ENCODE measurements around the gene OR4E2. TPM values are rescaled to one million over a fixed set of nuclear protein-coding genes. Genes with fewer than 3 reads are reported as not detected.

Gene OR4E2
- total RNA-seq, 1 donor from 2014 or later = not detected

DNA sequence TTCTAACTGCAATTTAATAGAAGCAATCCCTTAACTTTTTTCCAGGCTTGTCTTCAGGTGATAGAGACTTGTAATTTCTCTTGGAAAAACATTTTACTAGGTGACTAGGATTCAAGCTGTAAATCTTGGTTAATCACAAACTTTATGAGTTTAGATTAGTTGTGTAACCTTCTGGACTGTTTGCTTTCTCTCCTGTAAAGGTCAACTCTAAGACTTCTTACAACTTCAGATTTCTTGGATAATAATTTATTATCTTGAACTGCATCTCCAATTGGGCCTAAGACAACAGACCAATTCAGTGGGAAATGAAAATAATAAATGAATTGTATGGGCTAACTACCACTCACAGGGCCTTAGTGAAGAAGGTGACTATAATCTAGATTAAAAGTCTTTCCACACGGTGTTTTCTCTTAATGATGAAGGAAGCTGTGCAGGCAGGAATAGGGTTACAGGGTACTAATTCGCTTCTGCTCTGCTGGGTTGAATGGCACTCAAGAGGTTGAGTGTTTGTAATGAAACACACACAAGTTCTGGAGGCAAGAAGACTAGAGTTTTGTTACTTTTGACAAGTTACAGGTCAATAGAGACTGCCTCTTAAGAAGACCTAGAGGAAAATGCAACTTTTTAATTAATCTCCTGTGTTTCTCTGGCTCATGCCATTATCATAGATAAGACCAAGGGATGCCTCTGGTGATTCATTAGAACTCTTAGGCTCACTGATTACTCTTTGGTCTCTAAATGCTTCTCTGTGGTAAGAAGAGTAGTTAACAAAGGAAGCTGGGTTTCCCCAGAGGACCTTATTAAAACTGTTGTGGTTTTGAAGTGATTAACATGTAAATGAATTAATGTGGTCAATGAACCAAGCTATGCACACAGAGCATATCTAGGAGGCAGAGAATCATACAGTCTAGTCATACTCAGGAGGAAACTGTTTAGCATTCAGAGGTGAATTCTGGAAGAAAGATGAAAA is 50.0 kb downstream of the OR4E2 start:
- peaks cover 17% of the 10 kb centered on the region for H3K4me1 Mint-ChIP-seq (ENCODE audit: low read depth)
- intact Hi-C loops (cut with micrococcal nuclease) = no loop called here
- no peak for DNase-seq (ENCODE audit: low spot score)
- H3K27me3 Mint-ChIP-seq (ENCODE audit: low read depth) = peaks cover 17% of the 10 kb centered on the region
- no peak overlapping the region for H3K4me3 Mint-ChIP-seq (ENCODE audit: low read depth)
- no peak overlapping the region for H3K27ac Mint-ChIP-seq
- H3K9me3 Mint-ChIP-seq = no peaks in the 10 kb centered on the region
- H3K36me3 Mint-ChIP-seq (ENCODE audit: low read depth) = no peaks in the 10 kb centered on the region

- intact Hi-C loops (cut with micrococcal nuclease) = no loop called here
- Mint-ChIP-seq H3K27ac (no peak overlapping the region), H3K36me3 (ENCODE audit: low read depth) (no peaks in the 10 kb centered on the region), H3K27me3 (ENCODE audit: low read depth) (peaks cover 17% of the 10 kb centered on the region), H3K9me3 (peaks cover 3% of the 10 kb centered on the region), H3K4me1 (ENCODE audit: low read depth) (peaks cover 17% of the 10 kb centered on the region), H3K4me3 (ENCODE audit: low read depth) (no peak overlapping the region)
- no peak for DNase-seq (ENCODE audit: low spot score)
Measured at GRCh38 chr14:21704338-21704737, 50.7 kb downstream of the OR4E2 start.

DNA sequence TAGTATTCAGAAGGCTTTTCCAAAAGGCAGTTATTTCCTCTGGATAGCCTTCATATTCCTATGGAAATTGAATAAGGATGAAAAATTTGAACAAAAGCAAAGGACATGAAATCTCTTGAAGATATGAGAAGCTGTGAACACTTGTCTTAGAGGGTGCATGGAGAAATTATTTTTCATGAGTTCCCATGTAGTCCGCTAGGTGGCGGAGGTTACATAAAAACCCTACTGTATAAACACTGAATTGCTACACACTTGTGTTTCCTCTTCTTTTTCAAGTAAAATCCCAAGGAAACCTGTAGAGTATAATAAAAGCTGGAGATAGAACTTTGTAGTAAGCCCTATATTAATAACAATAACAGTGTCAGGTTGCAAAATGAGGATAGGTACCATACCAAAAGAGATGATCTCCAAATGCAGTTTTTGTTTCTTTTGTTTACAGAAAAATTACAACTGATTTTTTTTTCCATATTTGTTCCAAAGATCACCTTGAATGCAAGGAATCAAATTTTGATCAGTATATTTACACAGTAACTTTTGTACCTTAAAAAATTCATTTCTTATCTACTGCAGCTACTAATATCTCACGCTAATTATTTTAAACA is 57.8 kb downstream of the OR4E2 start:
- H3K4me3 Mint-ChIP-seq (ENCODE audit: low read depth) = no peak overlapping the region
- no peaks in the 10 kb centered on the region for H3K4me1 Mint-ChIP-seq (ENCODE audit: low read depth)
- peaks cover 17% of the 10 kb centered on the region for H3K27me3 Mint-ChIP-seq (ENCODE audit: low read depth)
- peak overlapping the region; percentile 9 for H3K27ac Mint-ChIP-seq
- H3K36me3 Mint-ChIP-seq (ENCODE audit: low read depth) = no peaks in the 10 kb centered on the region
- DNase-seq (ENCODE audit: low spot score) = no peak
- intact Hi-C loops (cut with micrococcal nuclease) = no loop called here
- H3K9me3 Mint-ChIP-seq = peaks cover 3% of the 10 kb centered on the region

GRCh38 chr14:21712036-21712435 is 58.4 kb downstream of the OR4E2 start:
- Mint-ChIP-seq H3K4me1 (ENCODE audit: low read depth) (no peaks in the 10 kb centered on the region), H3K27me3 (ENCODE audit: low read depth) (peaks cover 17% of the 10 kb centered on the region), H3K9me3 (peaks cover 3% of the 10 kb centered on the region), H3K4me3 (ENCODE audit: low read depth) (peak overlapping the region; percentile 56), H3K27ac (peak overlapping the region; percentile 9), H3K36me3 (ENCODE audit: low read depth) (no peaks in the 10 kb centered on the region)
- DNase-seq (ENCODE audit: low spot score) = no peak
- intact Hi-C loops (cut with micrococcal nuclease) = no loop called here

- Mint-ChIP-seq H3K9me3 (no peaks in the 10 kb centered on the region), H3K4me3 (ENCODE audit: low read depth) (peak overlapping the region; percentile 31), H3K36me3 (ENCODE audit: low read depth) (no peaks in the 10 kb centered on the region), H3K4me1 (ENCODE audit: low read depth) (no peaks in the 10 kb centered on the region), H3K27ac (no peak overlapping the region), H3K27me3 (ENCODE audit: low read depth) (peaks cover 28% of the 10 kb centered on the region)
- no peak for DNase-seq (ENCODE audit: low spot score)
- intact Hi-C loops (cut with micrococcal nuclease) = no loop called here
Measured at GRCh38 chr14:21714318-21714929, 60.8 kb downstream of the OR4E2 start.

Other genes with a start within 250 kb of the OR4E2 start
- gene CHD8, start 197.7 kb upstream of the OR4E2 start, total RNA-seq = 120 and 124 TPM in 2 replicates
- gene RAB2B, start 176.9 kb upstream of the OR4E2 start, total RNA-seq = 27.4 and 30.5 TPM in 2 replicates
- 68.1 and 70.1 TPM in 2 replicates for gene TOX4, start 176.6 kb upstream of the OR4E2 start, total RNA-seq
- gene METTL3, start 142.5 kb upstream of the OR4E2 start, total RNA-seq = 76.7 and 80.5 TPM in 2 replicates
- 2.6 and 2.7 TPM in 2 replicates for gene SALL2, start 127.5 kb upstream of the OR4E2 start, total RNA-seq
- not detected in 2 replicates for gene OR10G3, start 73.8 kb upstream of the OR4E2 start, total RNA-seq
- gene OR10G2, start 18.9 kb upstream of the OR4E2 start, total RNA-seq = not detected in 2 replicates
- 0.07 TPM in 1 of 2 replicates, not detected in the other for gene OR4E1, start 20.0 kb downstream of the OR4E2 start, total RNA-seq

All from activated T-helper 2 cell treated with anti-CD3 and anti-CD28 coated beads, Interferon-gamma antibody, Interleukin-2, Interleukin-4, amounts not matched to agents 10 μg/mL and 5 μg/mL and 100 μg/mL, durations not matched to agents 14 hours and 24 hours and 36 hours (primary cell).